Type B pancreatic cell (in vitro differentiated cells): ENCODE results near the gene GMPS. TPM values are rescaled to one million over a fixed set of nuclear protein-coding genes. Genes with fewer than 3 reads are reported as not detected.
"Not testable (repeated sequence)": the region's sequence is repeated elsewhere in the genome, so short reads cannot be mapped to it uniquely, and the experiment has no call there.

Experiments
- DNase-seq: peaks from one replicate; pipeline ENCODE4 v3.0.0; 2021; ENCODE audit warnings: mixed read lengths; ENCODE audit not compliant: unreplicated experiment; ENCODE audit errors: extremely low spot score
- H3K27ac Mint-ChIP-seq: 2 replicates; pipeline ENCODE4 v1.8.0; 2021; ENCODE audit warnings: mild to moderate bottlenecking, mixed read lengths
- H3K27me3 Mint-ChIP-seq: 2 replicates; pipeline ENCODE4 v1.8.0; 2021; ENCODE audit warnings: mixed read lengths
- H3K36me3 Mint-ChIP-seq: 2 replicates; pipeline ENCODE4 v1.8.0; 2021; ENCODE audit warnings: mixed read lengths
- H3K4me1 Mint-ChIP-seq: one replicate; pipeline ENCODE4 v1.8.0; 2021; ENCODE audit warnings: mixed read lengths; ENCODE audit not compliant: unreplicated experiment
- H3K4me3 Mint-ChIP-seq: 2 replicates; pipeline ENCODE4 v1.8.0; 2021; ENCODE audit warnings: mild to moderate bottlenecking, mixed read lengths
- H3K9me3 Mint-ChIP-seq: 2 replicates; pipeline ENCODE4 v1.8.0; 2021; ENCODE audit warnings: mixed read lengths
- CTCF ChIP-seq: fragments of 200-600 bp; sonication (generic); conservative IDR thresholded peaks from 2 replicates; pipeline ENCODE4 v1.5.0; 2021; ENCODE audit warnings: antibody characterized with exemption, mild to moderate bottlenecking
- total RNA-seq: library from RNA; stranded (reverse); gene quantifications from 2 replicates; pipeline ENCODE4 v1.2.1, GENCODE V29; 2021; ENCODE audit warnings: low replicate concordance

GMPS gene
- total RNA-seq, 1 donor from 2014 or later: 90.4 TPM

GRCh38 chr3:155859859-155860258, 10.6 kb upstream of the GMPS start:
- Mint-ChIP-seq H3K4me1 (peaks cover 1% of the 10 kb centered on the region), H3K27me3 (peaks cover under 1% of the 10 kb centered on the region), H3K9me3 (peaks cover 7% of the 10 kb centered on the region), H3K27ac (no peak overlapping the region), H3K36me3 (peaks cover under 1% of the 10 kb centered on the region), H3K4me3 (no peak overlapping the region)
- DNase-seq: no peak
- peak; percentile 39 for TF ChIP-seq CTCF

- H3K36me3 Mint-ChIP-seq, H3K9me3 Mint-ChIP-seq, H3K27ac Mint-ChIP-seq, H3K27me3 Mint-ChIP-seq, H3K4me1 Mint-ChIP-seq, DNase-seq, H3K4me3 Mint-ChIP-seq: not testable (repeated sequence)
Observed at GRCh38 chr3:155860424-155860823, 10.0 kb upstream of the GMPS start.

GRCh38 chr3:155861476-155862183, 8.8 kb upstream of the GMPS start:
- DNase-seq: no peak
- H3K36me3 Mint-ChIP-seq: no peaks in the 10 kb centered on the region
- H3K4me1 Mint-ChIP-seq: no peaks in the 10 kb centered on the region
- TF ChIP-seq CTCF: no peak
- H3K4me3 Mint-ChIP-seq: no peak overlapping the region
- no peaks in the 10 kb centered on the region for H3K27me3 Mint-ChIP-seq
- H3K27ac Mint-ChIP-seq: no peak overlapping the region
- H3K9me3 Mint-ChIP-seq: peaks cover 5% of the 10 kb centered on the region

- DNase-seq, H3K27me3 Mint-ChIP-seq, H3K4me3 Mint-ChIP-seq, H3K4me1 Mint-ChIP-seq, H3K27ac Mint-ChIP-seq, H3K36me3 Mint-ChIP-seq, H3K9me3 Mint-ChIP-seq: not testable (repeated sequence)
Observed at GRCh38 chr3:155862290-155862982, 8.0 kb upstream of the GMPS start.

- DNase-seq: no peak
- peaks cover 5% of the 10 kb centered on the region for H3K9me3 Mint-ChIP-seq
- H3K27me3 Mint-ChIP-seq: no peaks in the 10 kb centered on the region
- H3K4me3 Mint-ChIP-seq: no peak overlapping the region
- no peak for TF ChIP-seq CTCF
- H3K27ac Mint-ChIP-seq: no peak overlapping the region
- no peaks in the 10 kb centered on the region for H3K36me3 Mint-ChIP-seq
- H3K4me1 Mint-ChIP-seq: no peaks in the 10 kb centered on the region
Observed at GRCh38 chr3:155863072-155863784, 7.2 kb upstream of the GMPS start.

GRCh38 chr3:155869691-155870090, 759 bp upstream of the GMPS start:
- peak overlapping the region; percentile 90 for H3K4me3 Mint-ChIP-seq
- no peak for DNase-seq
- peak overlapping the region; percentile 93 for H3K27ac Mint-ChIP-seq
- peaks cover 3% of the 10 kb centered on the region for H3K36me3 Mint-ChIP-seq
- H3K27me3 Mint-ChIP-seq: no peaks in the 10 kb centered on the region
- peaks cover 14% of the 10 kb centered on the region for H3K4me1 Mint-ChIP-seq
- TF ChIP-seq CTCF: peak; percentile 58
- no peaks in the 10 kb centered on the region for H3K9me3 Mint-ChIP-seq
